Measurements from ENCODE around the gene RASAL2.

GRCh38 chr1:178047403-178048093, 46.4 kb upstream of the RASAL2 start:
- no peak for TF ChIP-seq CTCF (conservative IDR thresholded peaks at IDR 0.05 in 1 of 2, IDR thresholded peaks at IDR 0.05 in 1 of 2; ENCODE audit: extremely low read depth in 1 of 2, insufficient read depth in 1 of 2, low read depth in 1 of 2, low read length in 2 of 2)
- TF ChIP-seq EZH2 (IDR thresholded peaks at IDR 0.05; ENCODE audit: borderline replicate concordance, low read length): no peak

All from mammary epithelial cell (primary cell).